Breast epithelium (tissue), 3 donors: ENCODE data around the gene PRKD2.

ENCODE experiments used
- CTCF ChIP-seq, 3 donors: fragments of 450-650 bp; IDR thresholded peaks; one replicate each; pipeline ENCODE4 v1.5.1; 2016 to 2017; ENCODE audit warnings: antibody characterized with exemption in 3 of 3, mild to moderate bottlenecking in 3 of 3, moderate library complexity in 3 of 3
- POLR2AphosphoS5 ChIP-seq, 3 donors: sonication (generic); formaldehyde crosslinking; IDR thresholded peaks; one replicate each; pipeline ENCODE4 v1.6.1; 2017; ENCODE audit warnings: antibody characterized with exemption in 3 of 3

DNA sequence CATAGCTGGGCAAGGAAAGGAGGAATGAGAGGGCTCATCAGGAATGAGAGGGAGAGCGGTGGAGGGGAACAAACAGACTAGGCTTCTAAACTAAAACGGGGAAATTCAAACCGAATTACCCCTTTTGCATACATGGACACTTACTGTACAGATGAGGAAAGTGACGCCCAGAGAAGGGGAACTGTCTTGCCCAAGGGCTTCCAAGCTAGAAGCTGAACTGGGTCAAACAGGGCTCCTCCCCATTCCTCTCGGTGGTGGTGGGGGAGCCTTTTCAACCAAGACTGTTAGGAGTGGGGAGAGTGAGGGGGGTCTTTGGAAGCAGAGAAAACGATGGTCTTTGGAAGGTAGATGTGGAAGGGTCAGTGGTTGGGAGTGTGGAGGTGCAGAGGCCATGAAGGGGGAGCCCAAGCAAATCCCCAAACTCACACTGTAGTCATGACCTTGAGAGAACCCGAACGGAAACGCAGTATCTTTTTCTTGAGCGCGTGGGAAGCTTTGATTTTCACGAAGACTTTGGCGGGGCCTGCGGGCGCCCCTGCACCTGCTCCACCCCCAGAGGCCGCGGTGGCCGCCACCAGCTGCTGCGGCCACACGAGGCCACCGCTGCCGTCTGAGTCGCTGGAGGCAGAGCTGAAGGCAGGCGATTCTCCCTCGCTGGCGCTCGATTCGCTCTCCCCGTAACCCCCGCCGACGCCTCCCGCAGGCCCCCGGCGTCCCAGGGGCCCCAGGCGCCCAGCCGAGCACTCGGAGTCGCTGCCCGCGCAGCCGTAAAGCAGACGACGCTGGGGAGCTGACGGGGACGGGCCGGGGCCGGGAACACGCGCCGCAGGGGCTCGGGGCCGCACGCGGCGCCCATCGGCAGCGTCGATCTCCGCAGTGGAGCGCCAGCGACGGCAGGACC is 68.6 kb downstream of the PRKD2 start:
- TF ChIP-seq CTCF (IDR thresholded peaks at IDR 0.05) (no peak), POLR2AphosphoS5 (IDR thresholded peaks at IDR 0.05) (no peak)
